Endothelial cell of umbilical vein (primary cell): Measurements from ENCODE around the gene KLHL1. TPM values are rescaled to one million over a fixed set of nuclear protein-coding genes. Genes with fewer than 3 reads are reported as not detected.

Source experiments
- BruUV-seq: library from RNA; stranded (reverse); fragments of 400-500 nt; replicated peaks from 2 replicates; lab custom pipeline; 2021; lab: Mats Ljungman, UMichigan
- CTCF ChIA-PET: fragments of 300-600, 350-600 bp; sonication (Branson Sonifier 250); formaldehyde crosslinking; loops from one replicate; lab custom pipeline; 2021; ENCODE audit warnings: antibody characterized with exemption, inconsistent platforms; lab: Charles Lee
- POLR2A ChIA-PET: fragments of 300-600, 350-600 bp; sonication (Branson Sonifier 250); formaldehyde crosslinking; loops from one replicate; lab custom pipeline; 2021; ENCODE audit warnings: antibody characterized with exemption, inconsistent platforms; lab: Charles Lee
- DNase-seq: peaks from one replicate; pipeline ENCODE4 v3.0.0-alpha.2; 2011; ENCODE audit warnings: low read depth, low spot score
- FAIRE-seq: peaks from 2 replicates; lab custom pipeline; 2011; peaks lifted over from hg19 to GRCh38; lab: Jason Lieb, UNC
- H2AFZ ChIP-seq: 2 replicates; pipeline ENCODE4 v1.6.0; 2012; ENCODE audit warnings: low read depth, low read length, control low read depth, inconsistent platforms
- H3K27ac ChIP-seq: 2 replicates; pipeline ENCODE4 v1.5.1; 2011; ENCODE audit warnings: low read depth, mild to moderate bottlenecking, control low read depth, low read length, moderate library complexity; ENCODE audit not compliant: insufficient read depth
- H3K27me3 ChIP-seq, 2 experiments: 2 replicates each; pipeline versions ENCODE4 v1.6.0 to v1.6.1; 2011; ENCODE audit warnings: low read length in 2 of 2, mixed read lengths in 1 of 2; ENCODE audit not compliant: control insufficient read depth in 2 of 2, insufficient read depth in 2 of 2
- H3K36me3 ChIP-seq, 2 experiments: 2 replicates in 1 of 2; 3 replicates in 1 of 2; pipeline ENCODE4 v1.5.1; 2011; ENCODE audit warnings: low read length in 2 of 2, mild to moderate bottlenecking in 1 of 2, moderate library complexity in 1 of 2; ENCODE audit not compliant: control insufficient read depth in 2 of 2, insufficient read depth in 2 of 2; ENCODE audit errors: extremely low read depth in 1 of 2
- H3K4me1 ChIP-seq: 3 replicates; pipeline ENCODE4 v1.5.1; 2011; ENCODE audit warnings: mild to moderate bottlenecking, low read length; ENCODE audit not compliant: control insufficient read depth, insufficient read depth; ENCODE audit errors: extremely low read depth
- H3K4me2 ChIP-seq: 2 replicates; pipeline ENCODE4 v1.6.1; 2011; ENCODE audit warnings: low read length, control low read depth, mixed read lengths; ENCODE audit not compliant: insufficient read depth
- H3K4me3 ChIP-seq, 3 experiments: fragments of 200-600 bp in 1 of 3; sonication (generic), shearing (Covaris generic) in 1 of 3; replicated peaks in 1 of 3; 2 replicates each; pipeline ENCODE4 v1.5.1; 2011 to 2016; ENCODE audit warnings: control low read depth in 3 of 3, low read length in 3 of 3, mild to moderate bottlenecking in 2 of 3, inconsistent platforms in 1 of 3, low read depth in 1 of 3, moderate library complexity in 1 of 3; ENCODE audit not compliant: insufficient read depth in 1 of 3
- H3K79me2 ChIP-seq: 2 replicates; pipeline ENCODE4 v1.6.0; 2012; ENCODE audit warnings: low read length, inconsistent platforms; ENCODE audit not compliant: control insufficient read depth, insufficient read depth
- H3K9ac ChIP-seq: replicated peaks from 2 replicates; pipeline ENCODE3; 2011; ENCODE audit warnings: low read length, control low read depth; ENCODE audit not compliant: insufficient read depth; ENCODE audit errors: extremely low read depth
- H3K9me1 ChIP-seq: replicated peaks from 3 replicates; pipeline ENCODE4 v1.6.0; 2011; ENCODE audit warnings: mild to moderate bottlenecking, low read length; ENCODE audit not compliant: control insufficient read depth, insufficient read depth; ENCODE audit errors: extremely low read depth
- H3K9me3 ChIP-seq: replicated peaks from 2 replicates; pipeline ENCODE4 v1.5.1; 2012; ENCODE audit warnings: low read length, inconsistent platforms; ENCODE audit not compliant: control insufficient read depth, insufficient read depth
- H4K20me1 ChIP-seq: replicated peaks from 2 replicates; pipeline ENCODE3; 2011; ENCODE audit warnings: mild to moderate bottlenecking, low read length; ENCODE audit not compliant: control insufficient read depth, insufficient read depth; ENCODE audit errors: extremely low read depth
- CTCF ChIP-seq, 2 donors: IDR thresholded peaks; 1 replicate in 1 of 2; 2 replicates in 1 of 2; pipeline ENCODE4 v1.5.1; 2011; ENCODE audit warnings: low read length in 2 of 2, mild to moderate bottlenecking in 2 of 2, moderate library complexity in 2 of 2, control low read depth in 1 of 2, inconsistent platforms in 1 of 2, low read depth in 1 of 2; ENCODE audit not compliant: insufficient read depth in 1 of 2; ENCODE audit errors: extremely low read depth in 1 of 2
- EZH2 ChIP-seq: IDR thresholded peaks from 2 replicates; pipeline ENCODE4 v1.6.1; 2012; ENCODE audit warnings: borderline replicate concordance, low read depth, mild to moderate bottlenecking, moderate library complexity, low read length, inconsistent platforms; ENCODE audit not compliant: severe bottlenecking
- FOS ChIP-seq: IDR thresholded peaks from 2 replicates; pipeline ENCODE4 v1.6.1; 2011; ENCODE audit warnings: mild to moderate bottlenecking, low read length, moderate library complexity, borderline replicate concordance; ENCODE audit not compliant: insufficient read depth
- GATA2 ChIP-seq: IDR thresholded peaks from 2 replicates; pipeline ENCODE4 v1.7.0; 2011; ENCODE audit warnings: low read depth, mild to moderate bottlenecking, moderate library complexity, mixed read lengths, low read length; ENCODE audit not compliant: insufficient read length, insufficient read depth
- JUN ChIP-seq: IDR thresholded peaks from 2 replicates; pipeline ENCODE4 v1.6.1; 2011; ENCODE audit warnings: borderline replicate concordance, low read depth; ENCODE audit not compliant: insufficient read length, insufficient read depth
- MYC ChIP-seq: IDR thresholded peaks from one replicate; pipeline ENCODE4 v1.6.1; 2011; ENCODE audit warnings: mild to moderate bottlenecking, low read depth, low read length
- POLR2A ChIP-seq: IDR thresholded peaks from 2 replicates; pipeline ENCODE4 v1.6.1; 2012; ENCODE audit warnings: low read depth, mild to moderate bottlenecking, control low read depth, low read length
- POLR2AphosphoS5 ChIP-seq: IDR thresholded peaks from 2 replicates; pipeline ENCODE4 v1.6.1; 2012; ENCODE audit warnings: low read depth, mild to moderate bottlenecking, control low read depth, low read length, moderate library complexity; ENCODE audit not compliant: insufficient read depth
- dilution Hi-C: fragments of 300-500 bp; cut with MboI; formaldehyde crosslinking; loops from one replicate; pipeline ENCODE4 v1.15.0; 2019; ENCODE audit warnings: low sequenced_read_pairs; ENCODE audit not compliant: extremely low pct_ligation_motif_present
- intact Hi-C: fragments of 100-400 bp; cut with micrococcal nuclease; formaldehyde crosslinking; loops from one replicate; pipeline ENCODE4 v1.10.0; 2022
- polyA plus RNA-seq, 4 experiments: library from polyadenylated mRNA; depleted of rRNA in 3 of 4; stranded (reverse) in 3 of 4; unstranded in 1 of 4; fragments of >200 nt; gene quantifications; 2 replicates each; pipeline versions ENCODE4 v1.2.1 to v1.2.3, GENCODE V29; 2011 to 2012; ENCODE audit warnings: missing spikeins in 1 of 4
- total RNA-seq: library from RNA; stranded (reverse); gene quantifications from 2 replicates; pipeline ENCODE4 v1.2.3, GENCODE V29; 2021
- TF ChIP-seq, protein P1 (sequence below): IDR thresholded peaks from 2 replicates; pipeline ENCODE4 v1.6.1; 2011; ENCODE audit not compliant: insufficient read depth, insufficient read length

KLHL1 gene
- total and polyA plus RNA-seq, 2 donors (not counting 3 experiments of a cell fraction or from before 2014, with no cell fraction given): not detected

DNA sequence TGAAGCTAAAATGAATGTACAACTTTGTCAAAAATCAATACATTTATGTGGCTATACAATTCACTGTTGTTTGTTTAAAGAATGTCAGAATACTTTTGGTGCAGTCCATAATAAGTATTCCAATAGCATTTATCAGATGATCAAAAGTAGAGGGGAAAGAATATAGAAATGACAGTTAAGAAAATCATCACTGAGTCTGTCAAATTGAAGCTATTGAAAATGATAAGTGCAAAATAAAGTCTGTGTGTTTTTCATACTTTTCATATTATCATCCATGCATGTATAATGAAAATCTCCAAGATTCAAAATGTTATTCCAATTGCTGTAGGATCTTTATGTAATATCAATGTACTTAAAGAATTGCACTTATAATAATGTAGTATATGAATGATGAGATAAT, 93.9 kb downstream of the KLHL1 start:
- Histone ChIP-seq H3K4me3 (no peak overlapping the region), H3K27ac (no peak overlapping the region), H2AFZ (no peak overlapping the region), H3K36me3 (no peaks in the 10 kb centered on the region), H4K20me1 (no peaks in the 10 kb centered on the region), H3K9me1 (no peaks in the 10 kb centered on the region), H3K4me2 (no peak overlapping the region), H3K9ac (no peak overlapping the region), H3K27me3 (no peaks in the 10 kb centered on the region), H3K4me1 (no peaks in the 10 kb centered on the region), H3K79me2 (no peaks in the 10 kb centered on the region), H3K9me3 (no peaks in the 10 kb centered on the region)
- TF ChIP-seq, protein P1, sequence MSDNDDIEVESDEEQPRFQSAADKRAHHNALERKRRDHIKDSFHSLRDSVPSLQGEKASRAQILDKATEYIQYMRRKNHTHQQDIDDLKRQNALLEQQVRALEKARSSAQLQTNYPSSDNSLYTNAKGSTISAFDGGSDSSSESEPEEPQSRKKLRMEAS: no peak
- TF ChIP-seq GATA2 (no peak), CTCF (IDR thresholded peaks at IDR 0.05; ENCODE audit: extremely low read depth in 1 of 2, insufficient read depth in 1 of 2, low read depth in 1 of 2, low read length in 2 of 2) (no peak), POLR2A (no peak), EZH2 (no peak), POLR2AphosphoS5 (no peak), FOS (no peak), MYC (no peak), JUN (no peak)
- intact Hi-C loops (no loop called here), dilution Hi-C loops (no loop called here)
- POLR2A ChIA-PET: no interaction called here
- BruUV-seq: no TSS peak
- CTCF ChIA-PET: no interaction called here
- FAIRE-seq (no peak), DNase-seq (no peak)
